Stimulated activated CD8-positive, alpha-beta memory T cell treated with anti-CD3 and anti-CD28 coated beads, Interleukin-12 subunit alpha, Interleukin-12 subunit beta, amount 100 ng/mL, for 1 hour (primary cell): ENCODE data around the gene SLCO4C1.
"Not testable (repeated sequence)": the region's sequence is repeated elsewhere in the genome, so short reads cannot be mapped to it uniquely, and the experiment has no call there.

ENCODE experiments used
- DNase-seq: peaks from one replicate; pipeline ENCODE4 v3.0.0-alpha.2; 2020; ENCODE audit warnings: low read depth

The SLCO4C1 gene

GRCh38 chr5:102296178-102296817 is at the start of gene SLCO4C1:
SLCO4C1 (minus strand) TSS chr5:102296284; CDS start chr5:102296262, 22 bp downstream.
- peak; percentile 30 for DNase-seq

GRCh38 chr5:102341681-102342288 is 45.7 kb upstream of the SLCO4C1 start:
- DNase-seq, result no peak

GRCh38 chr5:102324714-102325113 is 28.6 kb upstream of the SLCO4C1 start:
- no peak for DNase-seq

- not testable (repeated sequence) for DNase-seq
Measured at GRCh38 chr5:102318801-102319200, 22.7 kb upstream of the SLCO4C1 start.

GRCh38 chr5:102314328-102314727 is 18.2 kb upstream of the SLCO4C1 start:
- no peak for DNase-seq

- no peak for DNase-seq
Measured at GRCh38 chr5:102313912-102314311, 17.8 kb upstream of the SLCO4C1 start.

GRCh38 chr5:102312586-102313370 is 16.7 kb upstream of the SLCO4C1 start:
- no peak for DNase-seq

GRCh38 chr5:102309586-102309985 is 13.5 kb upstream of the SLCO4C1 start:
- no peak for DNase-seq

- no peak for DNase-seq
Measured at GRCh38 chr5:102307232-102307631, 11.1 kb upstream of the SLCO4C1 start.

- DNase-seq, result no peak
Measured at GRCh38 chr5:102306121-102306520, 10.0 kb upstream of the SLCO4C1 start.

GRCh38 chr5:102295534-102296177 is 428 bp downstream of the SLCO4C1 start:
- DNase-seq, result no peak

- DNase-seq, result no peak
Measured at GRCh38 chr5:102294886-102295395, 1.1 kb downstream of the SLCO4C1 start.

- no peak for DNase-seq
Measured at GRCh38 chr5:102290004-102290403, 6.1 kb downstream of the SLCO4C1 start.

- no peak for DNase-seq
Measured at GRCh38 chr5:102289251-102289899, 6.7 kb downstream of the SLCO4C1 start.

- no peak for DNase-seq
Measured at GRCh38 chr5:102288630-102289029, 7.5 kb downstream of the SLCO4C1 start.

GRCh38 chr5:102286476-102286875 is 9.6 kb downstream of the SLCO4C1 start:
- no peak for DNase-seq

- DNase-seq, result no peak
Measured at GRCh38 chr5:102283102-102283797, 12.8 kb downstream of the SLCO4C1 start.

- no peak for DNase-seq
Measured at GRCh38 chr5:102279711-102280110, 16.4 kb downstream of the SLCO4C1 start.

GRCh38 chr5:102278231-102278630 is 17.9 kb downstream of the SLCO4C1 start:
- no peak for DNase-seq

GRCh38 chr5:102277144-102277543 is 18.9 kb downstream of the SLCO4C1 start:
- DNase-seq, result no peak

- DNase-seq, result no peak
Measured at GRCh38 chr5:102271759-102272158, 24.3 kb downstream of the SLCO4C1 start.
